ENCODE results near the gene ARHGEF2. TPM values are rescaled to one million over a fixed set of nuclear protein-coding genes. Genes with fewer than 3 reads are reported as not detected.

ARHGEF2 gene
- total and polyA plus RNA-seq, 9 of the 15 experiments (the other 6 are each of a cell fraction or from before 2014, with no cell fraction given): 7.1 to 162 (median 62.2) TPM

DNA sequence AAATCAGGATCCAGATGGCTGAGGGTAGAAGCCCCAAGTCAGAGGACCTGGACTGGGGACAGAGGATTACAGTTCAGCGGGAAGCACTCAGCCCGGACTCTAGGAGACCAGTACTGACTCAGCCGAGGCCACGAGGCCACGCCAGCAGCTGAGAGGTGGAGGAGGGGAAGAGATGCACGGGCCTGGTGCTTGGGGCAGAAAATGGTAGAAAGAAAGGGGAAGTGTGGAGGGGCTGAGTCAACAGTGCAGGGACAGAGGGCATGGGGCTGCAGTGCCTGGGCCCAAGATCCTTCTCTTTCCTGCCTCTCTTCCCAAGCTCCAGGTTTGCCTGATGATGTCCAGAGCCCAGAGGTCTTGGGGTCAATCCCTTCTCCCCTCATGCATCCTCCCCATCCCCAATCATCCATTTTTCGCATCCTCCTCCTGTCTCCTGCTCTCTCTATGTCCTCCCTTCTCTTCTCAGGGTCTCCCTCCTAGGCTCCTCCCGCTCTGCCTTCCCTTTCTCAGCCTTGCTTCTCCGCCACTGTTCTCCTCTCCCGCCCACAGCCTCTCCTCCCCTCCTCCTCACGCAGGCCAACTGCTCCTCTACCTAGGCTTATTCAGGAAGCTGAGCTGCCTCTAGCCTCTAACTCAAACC is 7.7 kb downstream of the ARHGEF2 start (continued):
- no peak for TF ChIP-seq NR2C1 (IDR thresholded peaks at IDR 0.05)
- TF ChIP-seq NR2C1 (tag; IDR thresholded peaks at IDR 0.05): peak; percentile 35; the same call in 1 of the 2 replicates
- no peak for TF ChIP-seq TBL1XR1 (IDR thresholded peaks at IDR 0.05; ENCODE audit: low read length in 2 of 2)
- TF ChIP-seq, protein P1, sequence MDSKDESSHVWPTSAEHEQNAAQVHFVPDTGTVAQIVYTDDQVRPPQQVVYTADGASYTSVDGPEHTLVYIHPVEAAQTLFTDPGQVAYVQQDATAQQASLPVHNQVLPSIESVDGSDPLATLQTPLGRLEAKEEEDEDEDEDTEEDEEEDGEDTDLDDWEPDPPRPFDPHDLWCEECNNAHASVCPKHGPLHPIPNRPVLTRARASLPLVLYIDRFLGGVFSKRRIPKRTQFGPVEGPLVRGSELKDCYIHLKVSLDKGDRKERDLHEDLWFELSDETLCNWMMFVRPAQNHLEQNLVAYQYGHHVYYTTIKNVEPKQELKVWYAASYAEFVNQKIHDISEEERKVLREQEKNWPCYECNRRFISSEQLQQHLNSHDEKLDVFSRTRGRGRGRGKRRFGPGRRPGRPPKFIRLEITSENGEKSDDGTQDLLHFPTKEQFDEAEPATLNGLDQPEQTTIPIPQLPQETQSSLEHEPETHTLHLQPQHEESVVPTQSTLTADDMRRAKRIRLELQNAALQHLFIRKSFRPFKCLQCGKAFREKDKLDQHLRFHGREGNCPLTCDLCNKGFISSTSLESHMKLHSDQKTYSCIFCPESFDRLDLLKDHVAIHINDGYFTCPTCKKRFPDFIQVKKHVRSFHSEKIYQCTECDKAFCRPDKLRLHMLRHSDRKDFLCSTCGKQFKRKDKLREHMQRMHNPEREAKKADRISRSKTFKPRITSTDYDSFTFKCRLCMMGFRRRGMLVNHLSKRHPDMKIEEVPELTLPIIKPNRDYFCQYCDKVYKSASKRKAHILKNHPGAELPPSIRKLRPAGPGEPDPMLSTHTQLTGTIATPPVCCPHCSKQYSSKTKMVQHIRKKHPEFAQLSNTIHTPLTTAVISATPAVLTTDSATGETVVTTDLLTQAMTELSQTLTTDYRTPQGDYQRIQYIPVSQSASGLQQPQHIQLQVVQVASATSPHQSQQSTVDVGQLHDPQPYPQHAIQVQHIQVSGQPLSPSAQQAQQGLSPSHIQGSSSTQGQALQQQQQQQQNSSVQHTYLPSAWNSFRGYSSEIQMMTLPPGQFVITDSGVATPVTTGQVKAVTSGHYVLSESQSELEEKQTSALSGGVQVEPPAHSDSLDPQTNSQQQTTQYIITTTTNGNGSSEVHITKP (IDR thresholded peaks at IDR 0.05; ENCODE audit: partially characterized antibody): peak; percentile 61
- TF ChIP-seq ZNF436 (CRISPR knock-in tag; IDR thresholded peaks at IDR 0.05): no peak
- no peak for TF ChIP-seq FOXJ2 (tag; IDR thresholded peaks at IDR 0.05)
- TF ChIP-seq, protein P2, sequence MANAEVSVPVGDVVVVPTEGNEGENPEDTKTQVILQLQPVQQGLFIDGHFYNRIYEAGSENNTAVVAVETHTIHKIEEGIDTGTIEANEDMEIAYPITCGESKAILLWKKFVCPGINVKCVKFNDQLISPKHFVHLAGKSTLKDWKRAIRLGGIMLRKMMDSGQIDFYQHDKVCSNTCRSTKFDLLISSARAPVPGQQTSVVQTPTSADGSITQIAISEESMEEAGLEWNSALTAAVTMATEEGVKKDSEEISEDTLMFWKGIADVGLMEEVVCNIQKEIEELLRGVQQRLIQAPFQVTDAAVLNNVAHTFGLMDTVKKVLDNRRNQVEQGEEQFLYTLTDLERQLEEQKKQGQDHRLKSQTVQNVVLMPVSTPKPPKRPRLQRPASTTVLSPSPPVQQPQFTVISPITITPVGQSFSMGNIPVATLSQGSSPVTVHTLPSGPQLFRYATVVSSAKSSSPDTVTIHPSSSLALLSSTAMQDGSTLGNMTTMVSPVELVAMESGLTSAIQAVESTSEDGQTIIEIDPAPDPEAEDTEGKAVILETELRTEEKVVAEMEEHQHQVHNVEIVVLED (CRISPR knock-in tag; IDR thresholded peaks at IDR 0.05): no peak
- no peak for TF ChIP-seq FOXA1 (IDR thresholded peaks at IDR 0.05; ENCODE audit: borderline replicate concordance)
- TF ChIP-seq HCFC1 (IDR thresholded peaks at IDR 0.05; ENCODE audit: low read depth, low read length): no peak
- TF ChIP-seq DNMT1 (IDR thresholded peaks at IDR 0.05): no peak
- no peak for TF ChIP-seq WHSC1 (IDR thresholded peaks at IDR 0.05; ENCODE audit: low read length)
- TF ChIP-seq RAD21 (CRISPR knock-in tag; conservative IDR thresholded peaks at IDR 0.05 in 1 of 2, IDR thresholded peaks at IDR 0.05 in 1 of 2): peak in 1 of 2 experiments; percentile 18; a peak in 2 of 4 replicates
- TF ChIP-seq SRSF3 (IDR thresholded peaks at IDR 0.05; ENCODE audit: insufficient read depth, low read length): no peak
- TF ChIP-seq, protein P3, sequence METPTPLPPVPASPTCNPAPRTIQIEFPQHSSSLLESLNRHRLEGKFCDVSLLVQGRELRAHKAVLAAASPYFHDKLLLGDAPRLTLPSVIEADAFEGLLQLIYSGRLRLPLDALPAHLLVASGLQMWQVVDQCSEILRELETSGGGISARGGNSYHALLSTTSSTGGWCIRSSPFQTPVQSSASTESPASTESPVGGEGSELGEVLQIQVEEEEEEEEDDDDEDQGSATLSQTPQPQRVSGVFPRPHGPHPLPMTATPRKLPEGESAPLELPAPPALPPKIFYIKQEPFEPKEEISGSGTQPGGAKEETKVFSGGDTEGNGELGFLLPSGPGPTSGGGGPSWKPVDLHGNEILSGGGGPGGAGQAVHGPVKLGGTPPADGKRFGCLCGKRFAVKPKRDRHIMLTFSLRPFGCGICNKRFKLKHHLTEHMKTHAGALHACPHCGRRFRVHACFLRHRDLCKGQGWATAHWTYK (CRISPR knock-in tag; IDR thresholded peaks at IDR 0.05): peak; percentile 96
- TF ChIP-seq FOXP1 (CRISPR knock-in tag; IDR thresholded peaks at IDR 0.05): no peak
- peak; percentile 83 for TF ChIP-seq SMARCE1 (IDR thresholded peaks at IDR 0.05)
- TF ChIP-seq ESRRB (CRISPR knock-in tag; IDR thresholded peaks at IDR 0.05; ENCODE audit: borderline replicate concordance): no peak
- no peak for TF ChIP-seq RBM25 (IDR thresholded peaks at IDR 0.05; ENCODE audit: low read depth, low read length, severe bottlenecking)

Data from K562 (cell line).